Naive B cell (primary cell): ENCODE measurements around the gene TRAPPC1. TPM values are rescaled to one million over a fixed set of nuclear protein-coding genes. Genes with fewer than 3 reads are reported as not detected.

Source experiments
- polyA plus RNA-seq, 6 donors: library from polyadenylated mRNA; unstranded; fragments of 300-500 nt; fragmentation: Illumina TruSeq; gene quantifications; one replicate each; pipeline ENCODE4 v1.2.3, GENCODE V29; 2021; ENCODE audit warnings: low read depth in 6 of 6

TRAPPC1 gene
- polyA plus RNA-seq, 6 donors from 2014 or later, result 202 to 349 (median 224) TPM

Other genes starting within 250 kb of the TRAPPC1 start
- 10 to 100 TPM; 25.2 to 53.9 (median 47.7) TPM for gene TP53, start 244.5 kb downstream of the TRAPPC1 start, polyA plus RNA-seq
- gene WRAP53, start 243.5 kb downstream of the TRAPPC1 start, polyA plus RNA-seq, result 10 to 100 TPM in 5 of 6 donors, 1 to 10 TPM in 1; 3.2 to 14.9 (median 12.9) TPM
- gene EFNB3, start 226.7 kb downstream of the TRAPPC1 start, polyA plus RNA-seq, result not detected
- gene DNAH2, start 214.2 kb downstream of the TRAPPC1 start, polyA plus RNA-seq, result not detected
- 1 to 10 TPM in 3 of 6 donors, under 1 TPM in 3; 0.04 to 1.9 (median 0.99) TPM for gene KDM6B, start 97.7 kb downstream of the TRAPPC1 start, polyA plus RNA-seq
- under 1 TPM in 1 of 6 donors, not detected in 5; 0.68 TPM for gene TMEM88, start 76.9 kb downstream of the TRAPPC1 start, polyA plus RNA-seq
- 100 to 1,000 TPM; 121 to 158 (median 136) TPM for gene NAA38, start 74.4 kb downstream of the TRAPPC1 start, polyA plus RNA-seq
- 1 to 10 TPM; 3.4 to 5.2 (median 3.7) TPM for gene CYB5D1, start 73.9 kb downstream of the TRAPPC1 start, polyA plus RNA-seq
- gene CHD3, start 43.2 kb downstream of the TRAPPC1 start, polyA plus RNA-seq, result 1 to 10 TPM in 5 of 6 donors, under 1 TPM in 1; 0.06 to 8.0 (median 3.4) TPM
- 1 to 10 TPM in 5 of 6 donors, under 1 TPM in 1; 0.60 to 5.2 (median 2.9) TPM for gene RNF227, start 15.7 kb downstream of the TRAPPC1 start, polyA plus RNA-seq
- under 1 TPM in 1 of 6 donors, not detected in 5; 0.15 TPM for gene KCNAB3, start 2.1 kb downstream of the TRAPPC1 start, polyA plus RNA-seq
- gene CNTROB, start 260 bp upstream of the TRAPPC1 start, polyA plus RNA-seq, result 10 to 100 TPM in 1 of 6 donors, 1 to 10 TPM in 5; 3.3 to 14.2 (median 7.6) TPM
- gene GUCY2D, start 70.7 kb upstream of the TRAPPC1 start, polyA plus RNA-seq, result not detected
- not detected for gene ALOX15B, start 107.1 kb upstream of the TRAPPC1 start, polyA plus RNA-seq
- gene ALOX12B, start 155.8 kb upstream of the TRAPPC1 start, polyA plus RNA-seq, result 1 to 10 TPM in 2 of 6 donors, under 1 TPM in 2, not detected in 2; 0.45 to 2.4 (median 1.1) TPM
- gene ALOXE3, start 186.6 kb upstream of the TRAPPC1 start, polyA plus RNA-seq, result not detected
- not detected for gene HES7, start 192.2 kb upstream of the TRAPPC1 start, polyA plus RNA-seq
- gene PER1, start 220.5 kb upstream of the TRAPPC1 start, polyA plus RNA-seq, result 10 to 100 TPM in 5 of 6 donors, 1 to 10 TPM in 1; 4.5 to 20.9 (median 13.5) TPM
- 10 to 100 TPM; 37.8 to 89.1 (median 65.9) TPM for gene VAMP2, start 231.0 kb upstream of the TRAPPC1 start, polyA plus RNA-seq
- gene TMEM107, start 244.4 kb upstream of the TRAPPC1 start, polyA plus RNA-seq, result 10 to 100 TPM; 29.9 to 42.3 (median 34.7) TPM